PFSK-1 (cell line): ENCODE results near the gene GABRG1.
A peak's percentile ranks its signal among the peaks of the same experiment; 100 is the strongest.

Experiments
- FOXP2 ChIP-seq: optimal IDR thresholded peaks from 2 replicates; pipeline ENCODE3; 2011; ENCODE audit warnings: borderline replicate concordance, control low read depth, inconsistent platforms; ENCODE audit not compliant: insufficient read depth; ENCODE audit errors: extremely low read length, extremely low read depth
- POLR2AphosphoS5 ChIP-seq: IDR thresholded peaks from 2 replicates; pipeline ENCODE4 v1.6.1; 2012; ENCODE audit warnings: low read depth, mild to moderate bottlenecking, control low read depth, low read length, moderate library complexity
- REST ChIP-seq, 2 experiments: IDR thresholded peaks; 2 replicates each; pipeline versions ENCODE4 v1.6.1 to v1.8.0; 2011 to 2012; ENCODE audit warnings: low read depth in 2 of 2, low read length in 2 of 2, control low read depth in 1 of 2, inconsistent platforms in 1 of 2, mild to moderate bottlenecking in 1 of 2, moderate library complexity in 1 of 2; ENCODE audit not compliant: insufficient read depth in 1 of 2
- SIN3A ChIP-seq: IDR thresholded peaks from 2 replicates; pipeline ENCODE4 v1.6.1; 2012; ENCODE audit warnings: mild to moderate bottlenecking, low read length, moderate library complexity, borderline replicate concordance; ENCODE audit not compliant: insufficient read depth
- TAF1 ChIP-seq: IDR thresholded peaks from 2 replicates; pipeline ENCODE4 v1.6.1; 2012; ENCODE audit warnings: low read length, control low read depth, borderline replicate concordance; ENCODE audit not compliant: insufficient read depth

GABRG1 gene

GRCh38 chr4:46016306-46016705 is 107.5 kb downstream of the GABRG1 start:
- TF ChIP-seq REST (IDR thresholded peaks at IDR 0.05; ENCODE audit: insufficient read depth in 1 of 2, low read depth in 2 of 2, low read length in 2 of 2): peak; percentile 74 to 82
- no peak for TF ChIP-seq SIN3A

- no peak for TF ChIP-seq REST (IDR thresholded peaks at IDR 0.05; ENCODE audit: insufficient read depth in 1 of 2, low read depth in 2 of 2, low read length in 2 of 2)
- no peak for TF ChIP-seq FOXP2
- TF ChIP-seq TAF1: no peak
- no peak for TF ChIP-seq POLR2AphosphoS5
- TF ChIP-seq SIN3A: no peak
Measured at GRCh38 chr4:45992728-45993127, 131.1 kb downstream of the GABRG1 start.

- TF ChIP-seq SIN3A (no peak), REST (IDR thresholded peaks at IDR 0.05; ENCODE audit: insufficient read depth in 1 of 2, low read depth in 2 of 2, low read length in 2 of 2) (no peak), FOXP2 (no peak), TAF1 (no peak), POLR2AphosphoS5 (no peak)
Measured at GRCh38 chr4:45989775-45990174, 134.1 kb downstream of the GABRG1 start.

- TF ChIP-seq TAF1 (no peak), SIN3A (no peak), REST (IDR thresholded peaks at IDR 0.05; ENCODE audit: insufficient read depth in 1 of 2, low read depth in 2 of 2, low read length in 2 of 2) (no peak), FOXP2 (no peak)
Measured at GRCh38 chr4:45987858-45988257, 136.0 kb downstream of the GABRG1 start.
